SU-DHL-6 (cell line): ENCODE data around the gene BMP7.

Experiments used
- H2AFZ ChIP-seq: fragments of 200-600 bp; sonication (generic); 2 replicates; pipeline ENCODE4 v1.6.1; 2014; ENCODE audit warnings: low read depth, mild to moderate bottlenecking, moderate library complexity, mixed read lengths, antibody characterized with exemption, low read length; ENCODE audit not compliant: severe bottlenecking
- H3F3A ChIP-seq: fragments of 200-600 bp; shearing (Covaris generic); 2 replicates; pipeline ENCODE4 v1.6.0; 2016; ENCODE audit warnings: antibody characterized with exemption, mild to moderate bottlenecking; ENCODE audit not compliant: insufficient read depth
- H3K27ac ChIP-seq: fragments of 200-600 bp; sonication (generic); 2 replicates; pipeline ENCODE4 v1.5.1; 2016; ENCODE audit warnings: low read depth, mild to moderate bottlenecking, low read length, moderate library complexity, mixed read lengths
- H3K27me3 ChIP-seq: fragments of 200-600 bp; sonication (generic), shearing (Covaris generic); 2 replicates; pipeline ENCODE4 v1.6.0; 2014; ENCODE audit warnings: mild to moderate bottlenecking, low read length
- H3K36me3 ChIP-seq: fragments of 200-600 bp; sonication (generic); 2 replicates; pipeline ENCODE4 v1.6.1; 2014; ENCODE audit warnings: mild to moderate bottlenecking, low read length, mixed read lengths
- H3K4me2 ChIP-seq: fragments of 300-600, 200-600 bp; shearing (Covaris generic), sonication (generic); 2 replicates; pipeline ENCODE4 v1.6.0; 2014; ENCODE audit warnings: low read length, low read depth, mild to moderate bottlenecking; ENCODE audit not compliant: poor library complexity, severe bottlenecking
- H3K4me3 ChIP-seq: fragments of 200-600 bp; sonication (generic); 2 replicates; pipeline ENCODE4 v1.5.1; 2014; ENCODE audit warnings: antibody characterized with exemption, low read length, mild to moderate bottlenecking, mixed read lengths; ENCODE audit not compliant: insufficient read depth, poor library complexity, severe bottlenecking
- H3K79me2 ChIP-seq: fragments of 200-600 bp; sonication (generic); 2 replicates; pipeline ENCODE4 v1.6.1; 2014; ENCODE audit warnings: mild to moderate bottlenecking, low read length, moderate library complexity; ENCODE audit not compliant: insufficient read depth
- H3K9ac ChIP-seq: fragments of 200-600 bp; sonication (generic); 2 replicates; pipeline ENCODE4 v1.7.0; 2014; ENCODE audit warnings: mild to moderate bottlenecking, low read length
- H3K9me2 ChIP-seq: fragments of 200-600 bp; sonication (generic); replicated peaks from 2 replicates; pipeline ENCODE4 v1.6.1; 2014; ENCODE audit warnings: low read length; ENCODE audit not compliant: insufficient read depth
- H3K9me3 ChIP-seq: fragments of 200-600 bp; sonication (generic); 2 replicates; pipeline ENCODE4 v1.6.1; 2014; ENCODE audit warnings: low read length, mixed read lengths; ENCODE audit not compliant: insufficient read depth
- H4K20me1 ChIP-seq: fragments of 200-600 bp; sonication (generic); 2 replicates; pipeline ENCODE4 v1.6.1; 2014; ENCODE audit warnings: low read depth, mild to moderate bottlenecking, antibody characterized with exemption, low read length, moderate library complexity, mixed read lengths
- CTCF ChIP-seq: fragments of 200-600 bp; sonication (generic); IDR thresholded peaks from one replicate; pipeline ENCODE4 v1.5.1; 2017; ENCODE audit warnings: antibody characterized with exemption, mild to moderate bottlenecking, low read length, moderate library complexity; ENCODE audit not compliant: insufficient read depth, poor library complexity, severe bottlenecking
- EZH2phosphoT487 ChIP-seq: fragments of 200-600 bp; sonication (generic), shearing (Covaris generic); conservative IDR thresholded peaks from 2 replicates; pipeline ENCODE4 v1.6.1; 2018; ENCODE audit warnings: mild to moderate bottlenecking, antibody characterized with exemption, low read length, moderate library complexity, mixed read lengths

The BMP7 gene

GRCh38 chr20:57306747-57307146 is 40.3 kb upstream of the BMP7 start:
- no peaks in the 10 kb centered on the region for H3K36me3 ChIP-seq
- H3K9me3 ChIP-seq, result no peaks in the 10 kb centered on the region
- no peak overlapping the region for H3K4me3 ChIP-seq
- no peaks in the 10 kb centered on the region for H3K79me2 ChIP-seq
- H4K20me1 ChIP-seq, result no peaks in the 10 kb centered on the region
- peaks cover 6% of the 10 kb centered on the region; the same call in 1 of the 2 replicates for H3F3A ChIP-seq
- H3K27me3 ChIP-seq, result no peaks in the 10 kb centered on the region
- H3K27ac ChIP-seq, result no peak overlapping the region
- H3K9ac ChIP-seq, result no peak overlapping the region
- TF ChIP-seq CTCF, result no peak
- TF ChIP-seq EZH2phosphoT487, result no peak
- H2AFZ ChIP-seq, result no peak overlapping the region
- H3K4me2 ChIP-seq, result no peak overlapping the region
- H3K9me2 ChIP-seq, result no peaks in the 10 kb centered on the region

- Histone ChIP-seq H3K9me2 (no peaks in the 10 kb centered on the region), H3K9ac (no peak overlapping the region), H3K27ac (no peak overlapping the region), H3K4me3 (no peak overlapping the region), H3K79me2 (no peaks in the 10 kb centered on the region), H3K4me2 (no peak overlapping the region), H3F3A (no peaks in the 10 kb centered on the region), H3K27me3 (no peaks in the 10 kb centered on the region), H3K9me3 (no peaks in the 10 kb centered on the region), H2AFZ (no peak overlapping the region), H3K36me3 (no peaks in the 10 kb centered on the region), H4K20me1 (no peaks in the 10 kb centered on the region)
- TF ChIP-seq EZH2phosphoT487 (no peak), CTCF (no peak)
Observed at GRCh38 chr20:57301026-57301425, 34.6 kb upstream of the BMP7 start.

- TF ChIP-seq CTCF, result no peak
- TF ChIP-seq EZH2phosphoT487, result no peak
- Histone ChIP-seq H3K4me3 (no peak overlapping the region), H4K20me1 (no peaks in the 10 kb centered on the region), H3F3A (no peaks in the 10 kb centered on the region), H3K27ac (no peak overlapping the region), H3K27me3 (no peaks in the 10 kb centered on the region), H3K9ac (no peak overlapping the region), H3K9me2 (no peaks in the 10 kb centered on the region), H3K9me3 (no peaks in the 10 kb centered on the region), H3K79me2 (no peaks in the 10 kb centered on the region), H3K4me2 (no peak overlapping the region), H2AFZ (no peak overlapping the region), H3K36me3 (no peaks in the 10 kb centered on the region)
Observed at GRCh38 chr20:57298457-57298856, 32.0 kb upstream of the BMP7 start.
